Nasal cavity respiratory epithelium epithelial cell of viscerocranial mucosa (primary cell): ENCODE measurements around the gene PLAC8L1. TPM values are rescaled to one million over a fixed set of nuclear protein-coding genes. Genes with fewer than 3 reads are reported as not detected.

Source experiments
- total RNA-seq: library from RNA; depleted of rRNA; stranded (reverse); fragments of >200 nt; gene quantifications from 2 replicates; pipeline ENCODE4 v1.2.3, GENCODE V29; 2014

The PLAC8L1 gene, protein sequence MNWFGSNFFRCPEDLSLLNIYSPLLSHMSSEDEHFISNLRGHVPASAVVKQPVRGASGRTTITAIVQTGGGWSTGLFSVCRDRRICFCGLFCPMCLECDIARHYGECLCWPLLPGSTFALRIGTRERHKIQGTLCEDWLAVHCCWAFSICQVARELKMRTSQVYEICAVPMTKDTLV
- total RNA-seq, result 0.14 TPM in 1 of 2 replicates, not detected in the other

DNA sequence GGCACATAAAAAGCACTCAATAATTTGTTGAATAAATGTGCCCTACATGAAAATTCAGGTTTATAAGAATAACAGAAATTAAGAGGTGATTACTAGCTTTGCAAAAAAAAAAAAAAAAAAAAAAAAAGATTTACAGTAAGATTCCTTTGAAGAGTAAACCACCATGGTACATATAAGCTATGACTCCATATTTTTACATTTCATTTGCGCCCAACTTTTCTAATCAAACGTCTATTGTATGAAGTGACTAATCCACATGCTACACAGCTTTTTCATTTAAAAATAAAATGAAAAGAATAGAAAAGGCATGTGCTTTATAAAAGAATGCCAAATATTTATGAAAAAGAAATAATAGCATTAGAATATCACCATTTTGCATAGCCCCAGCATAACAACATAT is at the start of gene PLAC8L1:
Gene PLAC8L1 (minus strand): TSS at position 101 of the 400 bp plus-strand sequence. CDS start 1,266 bp downstream, outside the sequence.

Other genes with a start within 250 kb of the PLAC8L1 start
- not detected in 2 replicates for gene GRXCR2, start 232.6 kb downstream of the PLAC8L1 start, total RNA-seq
- 14.4 and 32.2 TPM in 2 replicates for gene SH3RF2, start 169.0 kb downstream of the PLAC8L1 start, total RNA-seq
- gene LARS1, start 77.1 kb upstream of the PLAC8L1 start, total RNA-seq, result 222 and 383 TPM in 2 replicates
- gene RBM27, start 98.0 kb upstream of the PLAC8L1 start, total RNA-seq, result 31.1 and 40.0 TPM in 2 replicates
- gene POU4F3, start 233.3 kb upstream of the PLAC8L1 start, total RNA-seq, result under 0.01 and 0.14 TPM in 2 replicates